ENCODE measurements around the gene EPB41L4A.

DNA sequence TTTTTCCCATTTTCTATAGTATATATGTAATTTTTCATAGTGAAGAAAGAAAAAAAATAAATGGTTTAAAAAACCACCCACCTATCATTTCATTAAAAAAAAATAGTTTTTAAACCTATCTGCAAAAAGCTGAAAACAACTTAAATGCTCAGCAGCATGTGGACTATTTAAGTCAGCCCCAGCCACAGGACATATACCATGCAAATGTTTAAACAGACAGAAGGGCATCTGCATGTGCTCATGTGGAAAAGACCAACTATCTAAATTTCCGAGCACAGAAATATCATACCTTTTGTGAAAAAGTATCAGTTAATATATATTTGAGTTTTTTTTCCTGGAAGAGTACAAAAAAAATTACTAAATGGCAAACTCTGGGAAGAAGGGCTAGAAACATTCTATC is 143.4 kb downstream of the EPB41L4A start:
- TF ChIP-seq, protein P1, sequence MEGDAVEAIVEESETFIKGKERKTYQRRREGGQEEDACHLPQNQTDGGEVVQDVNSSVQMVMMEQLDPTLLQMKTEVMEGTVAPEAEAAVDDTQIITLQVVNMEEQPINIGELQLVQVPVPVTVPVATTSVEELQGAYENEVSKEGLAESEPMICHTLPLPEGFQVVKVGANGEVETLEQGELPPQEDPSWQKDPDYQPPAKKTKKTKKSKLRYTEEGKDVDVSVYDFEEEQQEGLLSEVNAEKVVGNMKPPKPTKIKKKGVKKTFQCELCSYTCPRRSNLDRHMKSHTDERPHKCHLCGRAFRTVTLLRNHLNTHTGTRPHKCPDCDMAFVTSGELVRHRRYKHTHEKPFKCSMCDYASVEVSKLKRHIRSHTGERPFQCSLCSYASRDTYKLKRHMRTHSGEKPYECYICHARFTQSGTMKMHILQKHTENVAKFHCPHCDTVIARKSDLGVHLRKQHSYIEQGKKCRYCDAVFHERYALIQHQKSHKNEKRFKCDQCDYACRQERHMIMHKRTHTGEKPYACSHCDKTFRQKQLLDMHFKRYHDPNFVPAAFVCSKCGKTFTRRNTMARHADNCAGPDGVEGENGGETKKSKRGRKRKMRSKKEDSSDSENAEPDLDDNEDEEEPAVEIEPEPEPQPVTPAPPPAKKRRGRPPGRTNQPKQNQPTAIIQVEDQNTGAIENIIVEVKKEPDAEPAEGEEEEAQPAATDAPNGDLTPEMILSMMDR (IDR thresholded peaks at IDR 0.05), result no peak
- TF ChIP-seq POLR2AphosphoS5 (IDR thresholded peaks at IDR 0.05), result no peak
- TF ChIP-seq POLR2A (IDR thresholded peaks at IDR 0.05), result no peak
- no peak for TF ChIP-seq EP300 (IDR thresholded peaks at IDR 0.05)
